ENCODE data around the gene UBAC2.

Gene UBAC2

GRCh38 chr13:99298056-99298455, 97.4 kb downstream of the UBAC2 start:
- no peak overlapping the region for H3K27ac ChIP-seq (ENCODE audit: insufficient read depth in 1 of 2, low read depth in 1 of 2, low read length in 2 of 2, poor library complexity in 1 of 2, severe bottlenecking in 2 of 2)
- CTCF ChIA-PET, result interaction anchor here (1.0 to 1.6 kb wide), 5 partner anchors 13 to 139 kb away, joined by 3 to 4 read pairs (median 3); no protein-coding TSS in a partner anchor
- POLR2A ChIA-PET, result interaction anchor here (0.9 kb wide), 1 partner anchor 98 kb away, joined by 3 read pairs; no protein-coding TSS in a partner anchor

GRCh38 chr13:99299256-99299919, 98.7 kb downstream of the UBAC2 start:
- WGBS (ENCODE audit: insufficient coverage), result no CpG with 5 or more reads among the region's 4 CpGs
- POLR2A ChIA-PET, result no interaction called here

More at GRCh38 chr13:99298056-99298455, 97.4 kb downstream of the UBAC2 start:
- WGBS (ENCODE audit: insufficient coverage), result 88% methylated on average over 1 of the region's 2 CpGs
- DNase-seq, result no peak
- Histone ChIP-seq H3K36me3 (ENCODE audit: control insufficient read depth in 4 of 4, insufficient read depth in 4 of 4, low read length in 3 of 4) (peaks cover 4 to 23% (median 9%) of the 10 kb centered on the region in 4 experiments), H3K4me3 (ENCODE audit: control insufficient read depth in 1 of 7, extremely low read depth in 1 of 7, insufficient read depth in 4 of 7, low read depth in 2 of 7, low read length in 6 of 7) (no peak overlapping the region), H3K4me1 (ENCODE audit: control extremely low read depth in 1 of 4, control insufficient read depth in 4 of 4, insufficient read depth in 4 of 4, low read length in 3 of 4) (peaks cover 7 to 33% (median 17%) of the 10 kb centered on the region in 4 experiments), H3K9me3 (ENCODE audit: control extremely low read depth in 1 of 5, control insufficient read depth in 4 of 5, insufficient read depth in 2 of 5, low read depth in 1 of 5, low read length in 4 of 5) (no peaks in the 10 kb centered on the region), H3K27me3 (replicated peaks in 2 of 5; ENCODE audit: control insufficient read depth in 4 of 5, insufficient read depth in 5 of 5, low read length in 4 of 5) (no peaks in the 10 kb centered on the region)

GRCh38 chr13:99299920-99300341, 99.3 kb downstream of the UBAC2 start:
- Histone ChIP-seq H3K4me3 (ENCODE audit: control insufficient read depth in 1 of 7, extremely low read depth in 1 of 7, insufficient read depth in 4 of 7, low read depth in 2 of 7, low read length in 6 of 7) (no peak overlapping the region), H3K27ac (ENCODE audit: insufficient read depth in 1 of 2, low read depth in 1 of 2, low read length in 2 of 2, poor library complexity in 1 of 2, severe bottlenecking in 2 of 2) (no peak overlapping the region), H3K36me3 (ENCODE audit: control insufficient read depth in 4 of 4, insufficient read depth in 4 of 4, low read length in 3 of 4) (peaks cover 2 to 21% (median 10%) of the 10 kb centered on the region in 4 experiments), H3K27me3 (replicated peaks in 2 of 5; ENCODE audit: control insufficient read depth in 4 of 5, insufficient read depth in 5 of 5, low read length in 4 of 5) (no peaks in the 10 kb centered on the region), H3K9me3 (ENCODE audit: control extremely low read depth in 1 of 5, control insufficient read depth in 4 of 5, insufficient read depth in 2 of 5, low read depth in 1 of 5, low read length in 4 of 5) (no peaks in the 10 kb centered on the region), H3K4me1 (ENCODE audit: control extremely low read depth in 1 of 4, control insufficient read depth in 4 of 4, insufficient read depth in 4 of 4, low read length in 3 of 4) (peaks cover 9 to 39% (median 21%) of the 10 kb centered on the region in 4 experiments)
- 100% methylated on average over 3 of the region's 4 CpGs for WGBS (ENCODE audit: insufficient coverage)
- ChIA-PET POLR2A (no interaction called here), CTCF (interaction anchor here (0.6 to 1.5 kb wide), 6 partner anchors 9 to 136 kb away, joined by 3 to 5 read pairs (median 3); no protein-coding TSS in a partner anchor)
- no peak for DNase-seq

More at GRCh38 chr13:99299256-99299919, 98.7 kb downstream of the UBAC2 start:
- Histone ChIP-seq H3K27ac (ENCODE audit: insufficient read depth in 1 of 2, low read depth in 1 of 2, low read length in 2 of 2, poor library complexity in 1 of 2, severe bottlenecking in 2 of 2) (no peak overlapping the region), H3K27me3 (replicated peaks in 2 of 5; ENCODE audit: control insufficient read depth in 4 of 5, insufficient read depth in 5 of 5, low read length in 4 of 5) (no peaks in the 10 kb centered on the region), H3K4me1 (ENCODE audit: control extremely low read depth in 1 of 4, control insufficient read depth in 4 of 4, insufficient read depth in 4 of 4, low read length in 3 of 4) (peaks cover 9 to 39% (median 20%) of the 10 kb centered on the region in 4 experiments), H3K4me3 (ENCODE audit: control insufficient read depth in 1 of 7, extremely low read depth in 1 of 7, insufficient read depth in 4 of 7, low read depth in 2 of 7, low read length in 6 of 7) (no peak overlapping the region), H3K36me3 (ENCODE audit: control insufficient read depth in 4 of 4, insufficient read depth in 4 of 4, low read length in 3 of 4) (peaks cover 2 to 22% (median 11%) of the 10 kb centered on the region in 4 experiments), H3K9me3 (ENCODE audit: control extremely low read depth in 1 of 5, control insufficient read depth in 4 of 5, insufficient read depth in 2 of 5, low read depth in 1 of 5, low read length in 4 of 5) (no peaks in the 10 kb centered on the region)
- peak in 1 of 3 donors; percentile 39 for DNase-seq
- CTCF ChIA-PET, result interaction anchor here (0.7 to 1.5 kb wide), 6 partner anchors 11 to 137 kb away, joined by 3 to 5 read pairs (median 3); no protein-coding TSS in a partner anchor

- H3K27ac ChIP-seq (ENCODE audit: insufficient read depth in 1 of 2, low read depth in 1 of 2, low read length in 2 of 2, poor library complexity in 1 of 2, severe bottlenecking in 2 of 2), result peak overlapping the region in 1 of 2 experiments; percentile 35
- H3K36me3 ChIP-seq (ENCODE audit: control insufficient read depth in 4 of 4, insufficient read depth in 4 of 4, low read length in 3 of 4), result peaks cover 0 to 10% (median 3%) of the 10 kb centered on the region in 4 experiments
- 98% methylated on average over 5 of the region's 7 CpGs for WGBS (ENCODE audit: insufficient coverage)
- no peaks in the 10 kb centered on the region for H3K9me3 ChIP-seq (ENCODE audit: control extremely low read depth in 1 of 5, control insufficient read depth in 4 of 5, insufficient read depth in 2 of 5, low read depth in 1 of 5, low read length in 4 of 5)
- DNase-seq, result no peak
- CTCF ChIA-PET, result interaction anchor here (0.9 to 2.9 kb wide), 8 partner anchors 9 to 87 kb away, joined by 3 to 12 read pairs (median 3); no protein-coding TSS in a partner anchor
- POLR2A ChIA-PET, result interaction anchor here (0.6 kb wide), 1 partner anchor 10 kb away, joined by 3 read pairs; no protein-coding TSS in a partner anchor
- peaks cover 11 to 40% (median 19%) of the 10 kb centered on the region in 4 experiments for H3K4me1 ChIP-seq (ENCODE audit: control extremely low read depth in 1 of 4, control insufficient read depth in 4 of 4, insufficient read depth in 4 of 4, low read length in 3 of 4)
- no peak overlapping the region for H3K4me3 ChIP-seq (ENCODE audit: control insufficient read depth in 1 of 7, extremely low read depth in 1 of 7, insufficient read depth in 4 of 7, low read depth in 2 of 7, low read length in 6 of 7)
- H3K27me3 ChIP-seq (replicated peaks in 2 of 5; ENCODE audit: control insufficient read depth in 4 of 5, insufficient read depth in 5 of 5, low read length in 4 of 5), result no peaks in the 10 kb centered on the region
These were observed 100.6 kb downstream of the UBAC2 start for GRCh38 chr13:99301056-99301838.

GRCh38 chr13:99301913-99302636, 101.4 kb downstream of the UBAC2 start:
- no peak for DNase-seq
- no CpG with 5 or more reads among the region's 1 CpG for whole genome bisulfite sequencing (ENCODE audit: insufficient coverage)
- H3K36me3 ChIP-seq (ENCODE audit: control insufficient read depth in 4 of 4, insufficient read depth in 4 of 4, low read length in 3 of 4), result peaks cover 0 to 10% (median 3%) of the 10 kb centered on the region in 4 experiments
- POLR2A ChIA-PET, result interaction anchor here (0.6 kb wide), 1 partner anchor 9 kb away, joined by 3 read pairs; no protein-coding TSS in a partner anchor
- peaks cover 7 to 43% (median 24%) of the 10 kb centered on the region in 4 experiments for H3K4me1 ChIP-seq (ENCODE audit: control extremely low read depth in 1 of 4, control insufficient read depth in 4 of 4, insufficient read depth in 4 of 4, low read length in 3 of 4)
- CTCF ChIA-PET, result interaction anchor here (0.7 to 2.9 kb wide), 7 partner anchors 9 to 86 kb away, joined by 3 to 12 read pairs (median 4); no protein-coding TSS in a partner anchor
- peak overlapping the region in 1 of 2 experiments; percentile 35 for H3K27ac ChIP-seq (ENCODE audit: insufficient read depth in 1 of 2, low read depth in 1 of 2, low read length in 2 of 2, poor library complexity in 1 of 2, severe bottlenecking in 2 of 2)
- H3K27me3 ChIP-seq (replicated peaks in 2 of 5; ENCODE audit: control insufficient read depth in 4 of 5, insufficient read depth in 5 of 5, low read length in 4 of 5), result no peaks in the 10 kb centered on the region
- H3K4me3 ChIP-seq (ENCODE audit: control insufficient read depth in 1 of 7, extremely low read depth in 1 of 7, insufficient read depth in 4 of 7, low read depth in 2 of 7, low read length in 6 of 7), result no peak overlapping the region
- H3K9me3 ChIP-seq (ENCODE audit: control extremely low read depth in 1 of 5, control insufficient read depth in 4 of 5, insufficient read depth in 2 of 5, low read depth in 1 of 5, low read length in 4 of 5), result no peaks in the 10 kb centered on the region

- ChIA-PET POLR2A (interaction anchor here (0.6 kb wide), 1 partner anchor 17 kb away, joined by 3 read pairs; no protein-coding TSS in a partner anchor), CTCF (interaction anchor here (0.7 to 2.9 kb wide), 9 partner anchors 10 to 85 kb away, joined by 3 to 12 read pairs (median 3); no protein-coding TSS in a partner anchor)
- Histone ChIP-seq H3K27me3 (replicated peaks in 2 of 5; ENCODE audit: control insufficient read depth in 4 of 5, insufficient read depth in 5 of 5, low read length in 4 of 5) (no peaks in the 10 kb centered on the region), H3K9me3 (ENCODE audit: control extremely low read depth in 1 of 5, control insufficient read depth in 4 of 5, insufficient read depth in 2 of 5, low read depth in 1 of 5, low read length in 4 of 5) (no peaks in the 10 kb centered on the region), H3K4me1 (ENCODE audit: control extremely low read depth in 1 of 4, control insufficient read depth in 4 of 4, insufficient read depth in 4 of 4, low read length in 3 of 4) (peaks cover 7 to 49% (median 29%) of the 10 kb centered on the region in 4 experiments), H3K27ac (ENCODE audit: insufficient read depth in 1 of 2, low read depth in 1 of 2, low read length in 2 of 2, poor library complexity in 1 of 2, severe bottlenecking in 2 of 2) (no peak overlapping the region), H3K4me3 (ENCODE audit: control insufficient read depth in 1 of 7, extremely low read depth in 1 of 7, insufficient read depth in 4 of 7, low read depth in 2 of 7, low read length in 6 of 7) (no peak overlapping the region), H3K36me3 (ENCODE audit: control insufficient read depth in 4 of 4, insufficient read depth in 4 of 4, low read length in 3 of 4) (peaks cover 0 to 10% (median 3%) of the 10 kb centered on the region in 4 experiments)
- WGBS (ENCODE audit: insufficient coverage), result 97% methylated on average over 5 of the region's 8 CpGs
- DNase-seq, result no peak
These were observed 102.2 kb downstream of the UBAC2 start for GRCh38 chr13:99302637-99303505.

Measured in common myeloid progenitor, CD34-positive (primary cell).